SK-N-SH (cell line): Measurements from ENCODE around the gene IQSEC1. TPM values are rescaled to one million over a fixed set of nuclear protein-coding genes. Genes with fewer than 3 reads are reported as not detected.

Source experiments
- CTCF ChIA-PET: fragments of 300-600, 350-600 bp; formaldehyde crosslinking; extraction: SDS; loops from one replicate; lab custom pipeline; 2021; lab: Yijun Ruan, JAX
- POLR2A ChIA-PET: fragments of 350-600 bp; sonication (Branson Sonifier 250); formaldehyde crosslinking; extraction: SDS; loops from one replicate; lab custom pipeline; 2020; ENCODE audit warnings: antibody characterized with exemption, inconsistent platforms; lab: Yijun Ruan, JAX
- DNase-seq: peaks from one replicate; pipeline ENCODE4 v3.0.0; 2012
- H2AFZ ChIP-seq: fragments of 200-600 bp; sonication (generic); 2 replicates; pipeline ENCODE4 v1.8.1; 2016; ENCODE audit warnings: antibody characterized with exemption, mild to moderate bottlenecking, low read depth
- H3F3A ChIP-seq: fragments of 200-600 bp; sonication (generic); replicated peaks from 2 replicates; pipeline ENCODE3; 2016; ENCODE audit warnings: antibody characterized with exemption, mild to moderate bottlenecking; ENCODE audit not compliant: insufficient read depth
- H3K27ac ChIP-seq, 2 experiments: fragments of 200-500 bp in 1 of 2; fragments of 200-600 bp in 1 of 2; sonication (Bioruptor generic) in 1 of 2; sonication (generic), shearing (Covaris generic) in 1 of 2; 2 replicates each; pipeline versions ENCODE4 v1.5.1 to v1.6.1; 2014 to 2016; ENCODE audit warnings: low read depth in 2 of 2, inconsistent platforms in 1 of 2, low read length in 1 of 2, mild to moderate bottlenecking in 1 of 2, mixed read lengths in 1 of 2
- H3K27me3 ChIP-seq: fragments of 200-600 bp; sonication (generic), shearing (Covaris generic); 2 replicates; pipeline ENCODE4 v1.6.1; 2016; ENCODE audit warnings: mixed run types; ENCODE audit not compliant: insufficient read depth
- H3K36me3 ChIP-seq, 2 experiments: fragments of 200-500 bp in 1 of 2; fragments of 200-600 bp in 1 of 2; sonication (Bioruptor generic) in 1 of 2; sonication (generic) in 1 of 2; replicated peaks in 1 of 2; 2 replicates each; pipeline versions ENCODE3 to v1.5.1; 2014 to 2016; ENCODE audit warnings: low read length in 1 of 2, mild to moderate bottlenecking in 1 of 2; ENCODE audit not compliant: insufficient read depth in 2 of 2, control insufficient read depth in 1 of 2
- H3K4me1 ChIP-seq, 2 experiments: fragments of 200-500 bp in 1 of 2; fragments of 200-600 bp in 1 of 2; sonication (Bioruptor generic) in 1 of 2; sonication (generic), shearing (Covaris generic) in 1 of 2; 2 replicates each; pipeline versions ENCODE4 v1.5.1 to v1.6.1; 2014 to 2016; ENCODE audit warnings: low read depth in 1 of 2, low read length in 1 of 2, mixed run types in 1 of 2; ENCODE audit not compliant: insufficient read depth in 2 of 2, control insufficient read depth in 1 of 2
- H3K4me2 ChIP-seq: fragments of 200-600 bp; sonication (generic), shearing (Covaris generic); 2 replicates; pipeline ENCODE4 v1.6.1; 2017; ENCODE audit warnings: mixed run types
- H3K4me3 ChIP-seq, 2 experiments: fragments of 200-500 bp in 1 of 2; fragments of 200-600 bp in 1 of 2; sonication (Bioruptor generic) in 1 of 2; sonication (generic), shearing (Covaris generic) in 1 of 2; 2 replicates each; pipeline versions ENCODE4 v1.5.1 to v1.8.1; 2014 to 2016; ENCODE audit warnings: low read depth in 2 of 2, inconsistent platforms in 1 of 2, low read length in 1 of 2, mild to moderate bottlenecking in 1 of 2, mixed read lengths in 1 of 2, moderate library complexity in 1 of 2
- H3K79me2 ChIP-seq: fragments of 200-600 bp; sonication (generic); 2 replicates; pipeline ENCODE4 v1.8.1; 2017; ENCODE audit warnings: mild to moderate bottlenecking; ENCODE audit not compliant: insufficient read depth
- H3K9ac ChIP-seq: fragments of 200-600 bp; sonication (generic); 2 replicates; pipeline ENCODE4 v1.6.1; 2017; ENCODE audit warnings: mixed run types
- H3K9me2 ChIP-seq: fragments of 200-600 bp; sonication (generic); 2 replicates; pipeline ENCODE4 v1.6.1; 2017; ENCODE audit warnings: mixed run types
- H3K9me3 ChIP-seq: fragments of 200-600 bp; sonication (generic); 2 replicates; pipeline ENCODE4 v1.6.1; 2017; ENCODE audit warnings: mixed run types, mild to moderate bottlenecking, moderate library complexity
- H4K20me1 ChIP-seq: fragments of 200-600 bp; sonication (generic); 2 replicates; pipeline ENCODE4 v1.6.1; 2017; ENCODE audit warnings: mild to moderate bottlenecking, mixed run types; ENCODE audit not compliant: insufficient read depth
- CHD2 ChIP-seq: fragments of 150-350 bp; IDR thresholded peaks from 2 replicates; pipeline ENCODE4 v1.6.1; 2018; ENCODE audit warnings: low read length; ENCODE audit not compliant: partially characterized antibody
- CTCF ChIP-seq: fragments of 200-600 bp; sonication (generic); IDR thresholded peaks from 2 replicates; pipeline ENCODE4 v1.6.1; 2017; ENCODE audit warnings: antibody characterized with exemption, mild to moderate bottlenecking, moderate library complexity
- GATA2 ChIP-seq: sonication (generic); formaldehyde crosslinking; IDR thresholded peaks from 2 replicates; pipeline ENCODE4 v1.5.0; 2020; ENCODE audit warnings: mild to moderate bottlenecking, missing genetic modification reagents
- IRF3 ChIP-seq: fragments of 150-350 bp; IDR thresholded peaks from 2 replicates; pipeline ENCODE4 v1.6.1; 2016; ENCODE audit warnings: mild to moderate bottlenecking, low read depth, low read length
- JUND ChIP-seq: IDR thresholded peaks from 2 replicates; pipeline ENCODE4 v1.4.0; 2012
- MAX ChIP-seq: IDR thresholded peaks from 2 replicates; pipeline ENCODE4 v1.4.0; 2012; ENCODE audit warnings: low read depth
- MEF2A ChIP-seq: IDR thresholded peaks from 2 replicates; pipeline ENCODE4 v1.4.0; 2012; ENCODE audit warnings: low read depth, borderline replicate concordance
- NRF1 ChIP-seq: IDR thresholded peaks from 2 replicates; pipeline ENCODE4 v1.6.1; 2012; ENCODE audit warnings: low read depth, mild to moderate bottlenecking, low read length
- PBX3 ChIP-seq: IDR thresholded peaks from 2 replicates; pipeline ENCODE4; 2012
- REST ChIP-seq: IDR thresholded peaks from 2 replicates; pipeline ENCODE4 v1.6.1; 2012; ENCODE audit warnings: mild to moderate bottlenecking, low read depth, low read length, moderate library complexity
- RFX5 ChIP-seq: IDR thresholded peaks from 2 replicates; pipeline ENCODE4 v1.6.1; 2012; ENCODE audit warnings: mild to moderate bottlenecking, improper control_type of control experiment, low read length
- TAF1 ChIP-seq: IDR thresholded peaks from 2 replicates; pipeline ENCODE4 v1.6.1; 2012; ENCODE audit warnings: low read depth, mild to moderate bottlenecking, low read length, moderate library complexity, borderline replicate concordance
- USF2 ChIP-seq: fragments of 150-350 bp; IDR thresholded peaks from 2 replicates; pipeline ENCODE4 v1.6.1; 2017; ENCODE audit warnings: antibody characterized with exemption, low read length, low read depth, borderline replicate concordance
- YY1 ChIP-seq: IDR thresholded peaks from 2 replicates; pipeline ENCODE4 v1.4.0; 2012; ENCODE audit warnings: low read depth, mild to moderate bottlenecking
- ZBTB33 ChIP-seq: IDR thresholded peaks from 2 replicates; pipeline ENCODE4 v1.4.0; 2012; ENCODE audit warnings: low read depth, borderline replicate concordance
- WGBS: methylation state at CpG from one replicate; pipeline ENCODE4 v1.1.6; 2017; ENCODE audit warnings: low lambda C conversion rate; 5-methylcytosine and 5-hydroxymethylcytosine counted together
- polyA plus RNA-seq, 3 experiments: library from polyadenylated mRNA; depleted of rRNA; stranded (reverse); fragments of >200 nt; gene quantifications; 2 replicates each; pipeline ENCODE4 v1.2.3, GENCODE V29; 2012

Gene IQSEC1
- polyA plus RNA-seq, 1 of the 3 experiments (the other 2 are of a cell fraction), result 6.2 TPM

- CTCF ChIA-PET, result interaction anchor here (1.0 to 4.3 kb wide), 4 partner anchors 10 to 98 kb away, joined by 3 to 26 read pairs (median 6); no protein-coding TSS in a partner anchor
- WGBS, result 70% methylated on average over 10 of the region's 10 CpGs
- TF ChIP-seq RFX5 (no peak), GATA2 (CRISPR knock-in tag) (no peak), PBX3 (no peak), USF2 (no peak), YY1 (no peak), MAX (no peak), TAF1 (no peak), NRF1 (no peak), MEF2A (no peak), REST (no peak)
- TF ChIP-seq, all 33 proteins: peak for 0
- no peaks in the 10 kb centered on the region for H3K4me1 ChIP-seq
- H3K27me3 ChIP-seq, result peaks cover 5% of the 10 kb centered on the region; the same call in 1 of the 2 replicates
- H3F3A ChIP-seq, result no peaks in the 10 kb centered on the region
- no peaks in the 10 kb centered on the region for H3K36me3 ChIP-seq
- no peak for DNase-seq
- H4K20me1 ChIP-seq, result no peaks in the 10 kb centered on the region
- no peak overlapping the region for H3K4me3 ChIP-seq
- H3K79me2 ChIP-seq, result no peaks in the 10 kb centered on the region
- H3K4me2 ChIP-seq, result no peak overlapping the region
- POLR2A ChIA-PET, result no interaction called here
- H3K9me2 ChIP-seq, result no peaks in the 10 kb centered on the region
- no peak overlapping the region for H3K27ac ChIP-seq
- H2AFZ ChIP-seq, result no peak overlapping the region
- no peak overlapping the region for H3K9ac ChIP-seq
- no peaks in the 10 kb centered on the region for H3K9me3 ChIP-seq
Observed at GRCh38 chr3:12886106-12886679, 187.0 kb downstream of the IQSEC1 start.

GRCh38 chr3:12885583-12885930, 187.7 kb downstream of the IQSEC1 start:
- Histone ChIP-seq H3F3A (no peaks in the 10 kb centered on the region), H3K27me3 (peaks cover 5% of the 10 kb centered on the region; the same call in 1 of the 2 replicates), H3K36me3 (no peaks in the 10 kb centered on the region), H3K79me2 (no peaks in the 10 kb centered on the region), H3K27ac (no peak overlapping the region), H3K4me3 (no peak overlapping the region), H3K4me2 (no peak overlapping the region), H3K9me2 (no peaks in the 10 kb centered on the region), H2AFZ (no peak overlapping the region), H3K9me3 (no peaks in the 10 kb centered on the region), H3K9ac (no peak overlapping the region), H4K20me1 (no peaks in the 10 kb centered on the region), H3K4me1 (no peaks in the 10 kb centered on the region)
- DNase-seq, result no peak
- WGBS, result 68% methylated on average over 3 of the region's 4 CpGs
- CTCF ChIA-PET, result interaction anchor here (4.3 kb wide), 1 partner anchor 17 kb away, joined by 26 read pairs; no protein-coding TSS in a partner anchor
- POLR2A ChIA-PET, result no interaction called here
- TF ChIP-seq IRF3 (no peak), ZBTB33 (no peak), CTCF (no peak), JUND (no peak), CHD2 (no peak), NRF1 (no peak)
